MM.1S (cell line): ENCODE measurements around the gene GPX6.

Experiments used
- CTCF ChIP-seq: fragments of 300-600 bp; sonication (generic); IDR thresholded peaks from 2 replicates; pipeline ENCODE4 v1.5.1; 2016; ENCODE audit warnings: antibody characterized with exemption, low read length, mixed read lengths
- EZH2 ChIP-seq: fragments of 300-600 bp; sonication (generic); optimal IDR thresholded peaks from 2 replicates; pipeline ENCODE3; 2017; ENCODE audit warnings: low read depth, mild to moderate bottlenecking, antibody characterized with exemption, low read length, mixed read lengths
- EZH2phosphoT487 ChIP-seq: fragments of 300-600 bp; sonication (generic); IDR thresholded peaks from 2 replicates; pipeline ENCODE4 v1.6.1; 2018; ENCODE audit warnings: antibody characterized with exemption, low read length

- TF ChIP-seq CTCF, result no peak
- no peak for TF ChIP-seq EZH2phosphoT487
- TF ChIP-seq EZH2, result no peak
Observed at GRCh38 chr6:28531479-28532128, 16.0 kb upstream of the GPX6 start.
